Measurements from ENCODE around the gene RNF220. TPM values are rescaled to one million over a fixed set of nuclear protein-coding genes. Genes with fewer than 3 reads are reported as not detected.

The RNF220 gene
- total and polyA plus RNA-seq, 2 of the 13 experiments (the other 11 are each of a cell fraction or from before 2014, with no cell fraction given) = 48.2 to 72.1 TPM

DNA sequence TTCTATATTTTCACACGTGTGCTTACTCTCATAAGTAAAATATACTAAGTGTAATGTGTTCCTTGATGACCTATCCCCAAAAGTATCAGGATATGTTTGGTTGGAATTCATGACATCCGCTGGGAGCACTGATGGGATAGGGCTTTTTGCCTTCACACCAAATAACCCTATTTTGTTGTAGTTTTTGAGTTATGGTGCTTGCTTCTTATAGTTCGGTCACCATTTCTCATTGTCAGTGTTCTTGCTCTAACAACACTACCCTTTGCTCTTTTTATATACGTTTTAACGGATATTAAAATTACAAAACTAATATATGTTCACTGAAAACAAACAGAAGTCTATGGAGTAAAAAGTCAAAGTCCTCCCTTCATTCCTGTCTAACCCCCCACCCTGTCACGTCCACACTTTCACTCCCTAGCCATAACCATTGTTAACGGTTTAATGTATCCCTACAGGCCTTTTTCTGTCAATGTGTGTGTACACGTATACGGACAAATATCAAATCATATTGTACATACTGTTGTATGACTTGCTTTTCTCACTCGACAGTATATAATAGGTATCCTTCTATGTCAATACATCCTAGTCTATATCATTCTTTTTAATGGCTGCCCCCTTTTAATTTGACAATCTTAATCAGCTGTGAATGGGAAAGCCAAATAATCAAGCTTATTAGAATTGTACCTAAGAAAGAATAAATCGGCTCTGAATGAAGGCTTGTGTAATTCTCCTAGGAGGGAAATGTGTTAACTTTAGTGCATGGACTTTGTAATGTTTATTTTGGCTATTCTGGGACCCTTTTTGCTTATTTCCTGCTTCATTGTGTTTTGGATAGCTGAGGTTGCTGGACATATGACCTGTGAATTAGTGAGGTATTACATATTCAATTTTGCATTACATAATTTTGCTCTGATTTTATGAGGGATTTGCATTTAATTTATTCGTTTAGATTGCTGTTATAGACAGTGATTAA is 3.5 kb upstream of the RNF220 start (continued):
- TF ChIP-seq SIX1 (CRISPR knock-in tag; IDR thresholded peaks at IDR 0.05; ENCODE audit: borderline replicate concordance) (peak; percentile 83), KDM6A (CRISPR knock-in tag; IDR thresholded peaks at IDR 0.05; ENCODE audit: low read depth) (peak; percentile 50; the same call in 1 of the 2 replicates), RXRB (CRISPR knock-in tag; IDR thresholded peaks at IDR 0.05; ENCODE audit: borderline replicate concordance) (peak; percentile 49; the same call in 1 of the 2 replicates), POGZ (CRISPR knock-in tag; IDR thresholded peaks at IDR 0.05) (0 out of 2 replicates have a peak, but pooled peaks have one; percentile 18), HMG20A (CRISPR knock-in tag; IDR thresholded peaks at IDR 0.05; ENCODE audit: borderline replicate concordance) (peak; percentile 64; the same call in 1 of the 2 replicates), KLF16 (CRISPR knock-in tag; IDR thresholded peaks at IDR 0.05) (peak in 1 of 2 experiments; percentile 51; a peak in 1 of 4 replicates), ZBTB7B (CRISPR knock-in tag; IDR thresholded peaks at IDR 0.05) (peak; percentile 61; the same call in 1 of the 2 replicates), ZNF546 (CRISPR knock-in tag; conservative IDR thresholded peaks at IDR 0.05) (no peak), PPARG (CRISPR knock-in tag; conservative IDR thresholded peaks at IDR 0.05) (peak; percentile 51; the same call in 1 of the 2 replicates), FOXP4 (CRISPR knock-in tag; IDR thresholded peaks at IDR 0.05) (peak; percentile 30; the same call in 1 of the 2 replicates), MIXL1 (CRISPR knock-in tag; IDR thresholded peaks at IDR 0.05) (peak; percentile 89), ZSCAN25 (CRISPR knock-in tag; IDR thresholded peaks at IDR 0.05) (no peak), MXI1 (IDR thresholded peaks at IDR 0.05; ENCODE audit: borderline replicate concordance, low read depth, low read length) (0 out of 3 replicates have a peak, but pooled peaks have one; percentile 19), HNF4A (CRISPR knock-in tag; IDR thresholded peaks at IDR 0.05) (peak; percentile 75), FOXJ3 (CRISPR knock-in tag; IDR thresholded peaks at IDR 0.05; ENCODE audit: borderline replicate concordance) (peak; percentile 8; the same call in 1 of the 2 replicates), RARA (CRISPR knock-in tag; IDR thresholded peaks at IDR 0.05) (peak; percentile 73), CEBPG (CRISPR knock-in tag; IDR thresholded peaks at IDR 0.05) (peak; percentile 69), SAP130 (CRISPR knock-in tag; IDR thresholded peaks at IDR 0.05; ENCODE audit: low read depth) (peak; percentile 53), SMAD1 (CRISPR knock-in tag; IDR thresholded peaks at IDR 0.05; ENCODE audit: borderline replicate concordance, low read depth) (no peak), ZNF652 (CRISPR knock-in tag; IDR thresholded peaks at IDR 0.05; ENCODE audit: borderline replicate concordance, low read depth) (peak; percentile 64; the same call in 1 of the 2 replicates), ZBTB25 (CRISPR knock-in tag; IDR thresholded peaks at IDR 0.05) (0 out of 2 replicates have a peak, but pooled peaks have one; percentile 27), ZNF792 (CRISPR knock-in tag; IDR thresholded peaks at IDR 0.05) (0 out of 2 replicates have a peak, but pooled peaks have one; percentile 10), HDAC2 (CRISPR knock-in tag; IDR thresholded peaks at IDR 0.05) (0 out of 2 replicates have a peak, but pooled peaks have one; percentile 16)
- TF ChIP-seq, protein P1, sequence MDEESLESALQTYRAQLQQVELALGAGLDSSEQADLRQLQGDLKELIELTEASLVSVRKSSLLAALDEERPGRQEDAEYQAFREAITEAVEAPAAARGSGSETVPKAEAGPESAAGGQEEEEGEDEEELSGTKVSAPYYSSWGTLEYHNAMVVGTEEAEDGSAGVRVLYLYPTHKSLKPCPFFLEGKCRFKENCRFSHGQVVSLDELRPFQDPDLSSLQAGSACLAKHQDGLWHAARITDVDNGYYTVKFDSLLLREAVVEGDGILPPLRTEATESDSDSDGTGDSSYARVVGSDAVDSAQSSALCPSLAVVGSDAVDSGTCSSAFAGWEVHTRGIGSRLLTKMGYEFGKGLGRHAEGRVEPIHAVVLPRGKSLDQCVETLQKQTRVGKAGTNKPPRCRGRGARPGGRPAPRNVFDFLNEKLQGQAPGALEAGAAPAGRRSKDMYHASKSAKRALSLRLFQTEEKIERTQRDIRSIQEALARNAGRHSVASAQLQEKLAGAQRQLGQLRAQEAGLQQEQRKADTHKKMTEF (CRISPR knock-in tag; IDR thresholded peaks at IDR 0.05) = peak; percentile 73
- TF ChIP-seq, protein P2, sequence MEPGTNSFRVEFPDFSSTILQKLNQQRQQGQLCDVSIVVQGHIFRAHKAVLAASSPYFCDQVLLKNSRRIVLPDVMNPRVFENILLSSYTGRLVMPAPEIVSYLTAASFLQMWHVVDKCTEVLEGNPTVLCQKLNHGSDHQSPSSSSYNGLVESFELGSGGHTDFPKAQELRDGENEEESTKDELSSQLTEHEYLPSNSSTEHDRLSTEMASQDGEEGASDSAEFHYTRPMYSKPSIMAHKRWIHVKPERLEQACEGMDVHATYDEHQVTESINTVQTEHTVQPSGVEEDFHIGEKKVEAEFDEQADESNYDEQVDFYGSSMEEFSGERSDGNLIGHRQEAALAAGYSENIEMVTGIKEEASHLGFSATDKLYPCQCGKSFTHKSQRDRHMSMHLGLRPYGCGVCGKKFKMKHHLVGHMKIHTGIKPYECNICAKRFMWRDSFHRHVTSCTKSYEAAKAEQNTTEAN (CRISPR knock-in tag; conservative IDR thresholded peaks at IDR 0.05) = peak; percentile 94
